Erythroblast (primary cell): Measurements from ENCODE around the gene PRRT3.

Source experiments
- GATA1 ChIP-seq: IDR thresholded peaks from 2 replicates; pipeline ENCODE4 v1.6.1; 2011; ENCODE audit warnings: low read depth, mild to moderate bottlenecking, control low read depth, low read length, moderate library complexity
- POLR2A ChIP-seq: IDR thresholded peaks from 2 replicates; pipeline ENCODE4 v1.6.1; 2011; ENCODE audit warnings: mild to moderate bottlenecking, low read length

GRCh38 chr3:9957214-9957613, 5.0 kb upstream of the PRRT3 start:
- TF ChIP-seq POLR2A, result no peak
- no peak for TF ChIP-seq GATA1
